Body of pancreas (tissue), 4 donors: ENCODE results near the gene RAB26. TPM values are rescaled to one million over a fixed set of nuclear protein-coding genes. Genes with fewer than 3 reads are reported as not detected.

Experiments used
- ATAC-seq: fragments of 150-250 bp; one replicate; pipeline ENCODE4 v1.9.1; 2016
- DNase-seq, 4 donors: peaks; one replicate each; pipeline ENCODE4 v3.0.0-alpha.2; 2019
- H3K27ac ChIP-seq, 4 donors: fragments of 200-600 bp; sonication (generic); 1 replicate in 3 of 4; 2 replicates in 1 of 4; pipeline versions ENCODE4 v1.5.1 to v1.6.1; 2016 to 2019; ENCODE audit warnings: mild to moderate bottlenecking in 1 of 4, mixed read lengths in 1 of 4, moderate library complexity in 1 of 4
- H3K27me3 ChIP-seq, 2 donors: fragments of 200-600 bp; sonication (generic); one replicate each; pipeline ENCODE4 v1.6.0; 2016; ENCODE audit warnings: mild to moderate bottlenecking in 1 of 2
- H3K36me3 ChIP-seq, 2 donors: fragments of 200-600 bp; sonication (generic); replicated peaks in 1 of 2; 2 replicates each; pipeline ENCODE4 v1.5.1; 2016; ENCODE audit warnings: low read depth in 2 of 2; ENCODE audit not compliant: insufficient read depth in 1 of 2
- H3K4me1 ChIP-seq: fragments of 200-600 bp; sonication (generic); one replicate; pipeline ENCODE4 v1.6.0; 2016
- H3K4me3 ChIP-seq, 2 donors: fragments of 200-600 bp; sonication (generic); 1 replicate in 1 of 2; 2 replicates in 1 of 2; pipeline ENCODE4 v1.5.1; 2016 to 2019
- H3K9me3 ChIP-seq, 3 donors: fragments of 200-600 bp; sonication (generic); 1 replicate in 2 of 3; 2 replicates in 1 of 3; pipeline ENCODE4 v1.5.1; 2016
- CTCF ChIP-seq, 7 experiments: fragments of 450-650 bp in 4 of 7; fragments of 200-600 bp in 3 of 7; sonication (generic) in 3 of 7; IDR thresholded peaks; one replicate each; pipeline ENCODE4 v1.5.1; 2016 to 2019; ENCODE audit warnings: antibody characterized with exemption in 7 of 7
- POLR2A ChIP-seq, 3 donors: fragments of 450-650 bp; IDR thresholded peaks; one replicate each; pipeline ENCODE4 v1.6.1; 2016; ENCODE audit warnings: antibody characterized with exemption in 3 of 3, mild to moderate bottlenecking in 2 of 3
- WGBS, 2 donors: methylation state at CpG; one replicate each; pipeline ENCODE4 v1.1.5; 2017; 5-methylcytosine and 5-hydroxymethylcytosine counted together
- intact Hi-C: fragments of 100-400 bp; cut with DNase I; formaldehyde crosslinking; loops from one replicate; pipeline ENCODE4 v1.15.1; 2023
- total RNA-seq, 2 donors: library from RNA; depleted of rRNA; stranded (reverse); fragments of >200 nt; gene quantifications; one replicate each; pipeline ENCODE4 v1.1.0, GENCODE V29; 2016

Gene RAB26
- total RNA-seq, 2 donors from 2014 or later, result 25.4 to 28.8 TPM

- Histone ChIP-seq H3K4me1 (no peaks in the 10 kb centered on the region), H3K27ac (no peak overlapping the region), H3K9me3 (no peaks in the 10 kb centered on the region), H3K36me3 (peaks cover 10 to 23% of the 10 kb centered on the region in 2 donors), H3K27me3 (no peaks in the 10 kb centered on the region), H3K4me3 (no peak overlapping the region)
- 94 to 95% methylated on average over 5 to 10 of the region's 10 CpGs for WGBS, 2 donors
- ATAC-seq (no peak), DNase-seq (no peak)
- intact Hi-C loops, result no loop called here
- no peak for TF ChIP-seq POLR2A (IDR thresholded peaks at IDR 0.05)
- no peak for TF ChIP-seq CTCF (IDR thresholded peaks at IDR 0.05)
Measured at GRCh38 chr16:2175454-2175853, 27.0 kb downstream of the RAB26 start.

- DNase-seq, result no peak
- ATAC-seq, result no peak
- H3K27me3 ChIP-seq, result no peaks in the 10 kb centered on the region
- peaks cover 10 to 23% of the 10 kb centered on the region in 2 donors for H3K36me3 ChIP-seq
- TF ChIP-seq CTCF (IDR thresholded peaks at IDR 0.05) (no peak), POLR2A (IDR thresholded peaks at IDR 0.05) (no peak)
- no peaks in the 10 kb centered on the region for H3K9me3 ChIP-seq
- intact Hi-C loops, result no loop called here
- no peak overlapping the region for H3K27ac ChIP-seq
- no peak overlapping the region for H3K4me3 ChIP-seq
- H3K4me1 ChIP-seq, result no peaks in the 10 kb centered on the region
- WGBS, 2 donors, result 92 to 93% methylated on average over 7 to 20 of the region's 23 CpGs
Measured at GRCh38 chr16:2176047-2176446, 27.6 kb downstream of the RAB26 start.

- 91 to 95% methylated on average over 16 of the region's 18 CpGs for WGBS, 2 donors
- TF ChIP-seq POLR2A (IDR thresholded peaks at IDR 0.05) (no peak), CTCF (IDR thresholded peaks at IDR 0.05) (no peak)
- peaks cover 10 to 23% of the 10 kb centered on the region in 2 donors for H3K36me3 ChIP-seq
- intact Hi-C loops, result no loop called here
- no peak for ATAC-seq
- no peak for DNase-seq
- H3K27ac ChIP-seq, result no peak overlapping the region
- H3K4me1 ChIP-seq, result no peaks in the 10 kb centered on the region
- H3K9me3 ChIP-seq, result no peaks in the 10 kb centered on the region
- no peaks in the 10 kb centered on the region for H3K27me3 ChIP-seq
- no peak overlapping the region for H3K4me3 ChIP-seq
Measured at GRCh38 chr16:2177101-2177500, 28.7 kb downstream of the RAB26 start.

- DNase-seq (no peak), ATAC-seq (no peak)
- Histone ChIP-seq H3K9me3 (no peaks in the 10 kb centered on the region), H3K36me3 (peaks cover 10 to 23% of the 10 kb centered on the region in 2 donors), H3K27me3 (no peaks in the 10 kb centered on the region), H3K27ac (no peak overlapping the region), H3K4me3 (no peak overlapping the region), H3K4me1 (no peaks in the 10 kb centered on the region)
- WGBS, 2 donors, result 92 to 99% methylated on average over 17 to 19 of the region's 20 CpGs
- no peak for TF ChIP-seq POLR2A (IDR thresholded peaks at IDR 0.05)
- TF ChIP-seq CTCF (IDR thresholded peaks at IDR 0.05), result no peak
- intact Hi-C loops, result no loop called here
Measured at GRCh38 chr16:2177561-2177960, 29.1 kb downstream of the RAB26 start.

GRCh38 chr16:2178321-2179106, 30.1 kb downstream of the RAB26 start:
- Histone ChIP-seq H3K4me1 (no peaks in the 10 kb centered on the region), H3K27ac (no peak overlapping the region), H3K27me3 (no peaks in the 10 kb centered on the region), H3K9me3 (no peaks in the 10 kb centered on the region), H3K36me3 (peaks cover 10 to 18% of the 10 kb centered on the region in 2 donors), H3K4me3 (no peak overlapping the region)
- ATAC-seq (no peak), DNase-seq (no peak)
- intact Hi-C loops, result no loop called here
- TF ChIP-seq POLR2A (IDR thresholded peaks at IDR 0.05) (no peak), CTCF (IDR thresholded peaks at IDR 0.05) (no peak)
- 33 to 56% methylated on average over 28 to 62 of the region's 106 CpGs for WGBS, 2 donors
